Left lung (tissue), 14 donors: ENCODE measurements around the gene LENEP. TPM values are rescaled to one million over a fixed set of nuclear protein-coding genes. Genes with fewer than 3 reads are reported as not detected.

Source experiments
- ATAC-seq: fragments of 200-7000 bp; cut with Tn5 transposase; one replicate; pipeline ENCODE4 v1.9.1; 2020; ENCODE audit warnings: moderate library complexity
- DNase-seq, 4 donors: peaks; one replicate each; pipeline ENCODE4 v3.0.0-alpha.2; 2013 to 2020
- H3K27ac ChIP-seq, 2 donors: fragments of 200-600 bp; sonication (generic) in 1 of 2; one replicate each; pipeline versions ENCODE4 v1.5.0 to v1.8.0; 2020 to 2021
- H3K27me3 ChIP-seq, 2 donors: fragments of 200-600 bp; sonication (generic) in 1 of 2; one replicate each; pipeline versions ENCODE4 v1.5.0 to v1.8.0; 2020 to 2021
- H3K36me3 ChIP-seq, 2 donors: fragments of 200-600 bp; sonication (generic) in 1 of 2; one replicate each; pipeline versions ENCODE4 v1.5.0 to v1.8.0; 2020 to 2021
- H3K4me1 ChIP-seq, 2 donors: fragments of 200-600 bp; one replicate each; pipeline ENCODE4 v1.8.0; 2021
- H3K4me3 ChIP-seq, 2 donors: fragments of 200-600 bp; sonication (generic) in 1 of 2; one replicate each; pipeline versions ENCODE4 v1.5.0 to v1.8.0; 2020 to 2021; ENCODE audit warnings: mild to moderate bottlenecking in 1 of 2
- H3K9me3 ChIP-seq, 2 donors: fragments of 200-600 bp; sonication (generic) in 1 of 2; one replicate each; pipeline versions ENCODE4 v1.5.0 to v1.8.0; 2020 to 2021
- intact Hi-C, 2 donors: fragments of 100-400 bp; cut with DNase I; formaldehyde crosslinking; loops; one replicate each; pipeline versions ENCODE4 v1.11.2 to v1.14.2; 2022
- long read RNA-seq, 12 donors: library from polyadenylated mRNA in 2 of 12; unstranded in 2 of 12; transcript quantifications; one replicate each; pipeline ENCODE4 v2.0.0 and lab custom pipeline, GENCODE V29; 2019 to 2026
- polyA plus RNA-seq, 6 donors: library from polyadenylated mRNA; unstranded; fragments of 120-200 nt; gene quantifications; one replicate each; pipeline ENCODE4 v1.2.1, GENCODE V29; 2013; ENCODE audit not compliant: insufficient read length in 6 of 6
- total RNA-seq, 2 donors: library from RNA; stranded (reverse); fragmentation: NEBNext Ultra II Directional; extraction: Animal tissue kit (Norgen Biotek cat#: 25700); gene quantifications; one replicate each; pipeline ENCODE4 v1.2.1, GENCODE V29; 2021
- TF ChIP-seq, protein P1 (sequence below), 2 donors: fragments of 200-600 bp; sonication (generic) in 1 of 2; IDR thresholded peaks; one replicate each; pipeline versions ENCODE4 v1.5.0 to v1.8.0; 2021; ENCODE audit warnings: antibody characterized with exemption in 2 of 2
- donor health status: DM: no; HTN: yes; CAD: no.
- donor health status: DM: no; HTN: no; CAD: no.

The LENEP gene, protein sequence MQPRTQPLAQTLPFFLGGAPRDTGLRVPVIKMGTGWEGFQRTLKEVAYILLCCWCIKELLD
- total RNA-seq: under 1 TPM in 1 of 2 donors, not detected in 1; 0.52 TPM
- polyA plus RNA-seq: 1 to 10 TPM in 3 of 6 donors, under 1 TPM in 3; 0.64 to 1.8 (median 0.92) TPM
- long read RNA-seq, donor 1, partial matches to known transcripts: 0 of 1 reads
- long read RNA-seq, donor 1, other reads (novel, unspliced or antisense): 0 of 1 reads
- long read RNA-seq, donor 2, partial matches to known transcripts: 0 of 1 reads
- long read RNA-seq, donor 2, other reads (novel, unspliced or antisense): 0 of 1 reads
- long read RNA-seq, donor 3: 0 reads
- long read RNA-seq, donor 4: 0 reads
- long read RNA-seq, donor 5: 0 reads
- long read RNA-seq, donor 6: 0 reads
- long read RNA-seq, donor 7: 0 reads
- long read RNA-seq, donor 8: 0 reads
- long read RNA-seq, donor 9: 0 reads
- long read RNA-seq, donor 10: 0 reads
- long read RNA-seq, donor 11: 0 reads
- long read RNA-seq, donor 12, partial matches to known transcripts: 0 of 1 reads
- long read RNA-seq, donor 12, other reads (novel, unspliced or antisense): 0 of 1 reads

DNA sequence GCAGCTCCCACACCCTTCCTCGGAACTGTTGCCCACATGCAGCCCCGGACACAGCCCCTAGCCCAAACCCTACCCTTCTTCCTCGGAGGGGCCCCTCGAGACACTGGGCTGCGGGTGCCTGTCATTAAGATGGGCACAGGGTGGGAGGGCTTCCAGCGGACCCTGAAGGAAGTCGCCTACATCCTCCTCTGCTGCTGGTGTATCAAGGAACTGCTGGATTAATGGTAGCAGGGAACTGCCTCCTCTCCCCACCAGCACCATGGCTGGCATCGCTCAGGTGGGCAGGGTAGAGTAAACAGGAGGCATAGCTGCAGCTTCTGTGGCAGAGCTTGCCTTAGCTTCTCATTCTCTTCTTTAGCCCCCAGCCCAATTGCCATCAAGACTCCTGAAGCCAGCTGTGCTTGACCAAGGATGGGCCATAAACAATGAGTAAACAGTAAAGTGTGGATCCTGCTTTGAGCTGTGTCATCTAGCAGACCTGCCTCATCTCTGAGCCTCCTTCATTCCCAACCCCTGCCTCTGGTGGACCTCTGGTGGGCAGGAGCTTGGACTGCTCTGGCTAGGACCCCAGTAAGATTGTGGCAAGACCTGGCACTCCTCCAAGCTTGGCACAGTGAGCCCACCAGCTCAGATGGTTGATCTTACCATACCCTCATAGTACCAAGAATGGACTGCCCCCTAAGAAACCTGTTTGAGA, at the start of gene LENEP:
LENEP (plus strand) TSS at position 15 of the 697 bp plus-strand sequence; CDS start at position 37, 22 bp downstream.
- Histone ChIP-seq H3K4me1 (peaks cover under 1 to 26% of the 10 kb centered on the region in 2 donors), H3K4me3 (no peak within 1 kb of the TSS), H3K27me3 (no peaks in the 10 kb centered on the region), H3K36me3 (peaks cover 0 to 31% of the 10 kb centered on the region in 2 donors), H3K27ac (no peak within 1 kb of the TSS), H3K9me3 (no peaks in the 10 kb centered on the region)
- ATAC-seq (no peak), DNase-seq (peak in 1 of 4 donors; percentile 26)
- intact Hi-C loops: no loop called here
- TF ChIP-seq, protein P1, sequence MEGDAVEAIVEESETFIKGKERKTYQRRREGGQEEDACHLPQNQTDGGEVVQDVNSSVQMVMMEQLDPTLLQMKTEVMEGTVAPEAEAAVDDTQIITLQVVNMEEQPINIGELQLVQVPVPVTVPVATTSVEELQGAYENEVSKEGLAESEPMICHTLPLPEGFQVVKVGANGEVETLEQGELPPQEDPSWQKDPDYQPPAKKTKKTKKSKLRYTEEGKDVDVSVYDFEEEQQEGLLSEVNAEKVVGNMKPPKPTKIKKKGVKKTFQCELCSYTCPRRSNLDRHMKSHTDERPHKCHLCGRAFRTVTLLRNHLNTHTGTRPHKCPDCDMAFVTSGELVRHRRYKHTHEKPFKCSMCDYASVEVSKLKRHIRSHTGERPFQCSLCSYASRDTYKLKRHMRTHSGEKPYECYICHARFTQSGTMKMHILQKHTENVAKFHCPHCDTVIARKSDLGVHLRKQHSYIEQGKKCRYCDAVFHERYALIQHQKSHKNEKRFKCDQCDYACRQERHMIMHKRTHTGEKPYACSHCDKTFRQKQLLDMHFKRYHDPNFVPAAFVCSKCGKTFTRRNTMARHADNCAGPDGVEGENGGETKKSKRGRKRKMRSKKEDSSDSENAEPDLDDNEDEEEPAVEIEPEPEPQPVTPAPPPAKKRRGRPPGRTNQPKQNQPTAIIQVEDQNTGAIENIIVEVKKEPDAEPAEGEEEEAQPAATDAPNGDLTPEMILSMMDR (IDR thresholded peaks at IDR 0.05): no peak

DNA sequence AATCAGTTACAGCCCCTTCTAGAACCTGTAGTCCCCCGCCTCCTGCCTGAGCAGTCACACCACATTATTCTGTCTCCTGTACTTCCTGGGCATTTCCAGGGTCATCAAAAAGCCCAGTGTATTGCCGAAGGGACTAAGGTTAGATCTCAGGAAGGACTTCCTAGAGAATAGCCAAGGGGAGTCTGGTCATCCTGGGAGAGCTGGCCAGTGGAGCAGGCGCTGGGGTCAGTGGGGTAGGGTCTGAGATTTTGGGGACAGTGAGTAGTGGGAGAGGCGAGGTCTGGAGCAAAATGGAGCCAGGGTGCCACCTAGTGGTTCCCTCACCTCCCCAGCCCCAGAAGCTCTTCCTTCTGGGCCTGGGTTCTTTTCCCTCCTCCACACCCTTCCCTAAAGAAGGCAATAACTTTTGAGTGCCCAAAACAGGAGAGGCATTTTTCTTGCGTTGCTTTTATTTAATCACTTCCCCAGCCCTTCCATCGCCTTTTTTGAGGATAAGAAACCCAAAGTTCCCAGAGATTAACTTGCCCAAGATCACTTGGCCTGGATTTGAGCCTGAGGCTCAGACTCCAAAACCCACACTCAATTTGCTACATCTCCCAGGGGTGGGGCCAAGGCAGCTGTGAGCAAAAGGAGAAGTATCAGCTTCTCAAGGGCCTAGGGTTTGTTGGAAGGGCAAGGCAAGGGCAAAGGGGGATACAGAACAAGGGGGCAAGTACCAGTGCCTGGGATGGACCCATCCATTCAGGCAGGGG, 49.6 kb upstream of the LENEP start:
- H3K36me3 ChIP-seq: peaks cover 0 to 37% of the 10 kb centered on the region in 2 donors
- no peaks in the 10 kb centered on the region for H3K9me3 ChIP-seq
- intact Hi-C loops: no loop called here
- ATAC-seq (peak; percentile 61), DNase-seq (peak in 1 of 4 donors; percentile 48)
- H3K4me1 ChIP-seq: peaks cover 12 to 32% of the 10 kb centered on the region in 2 donors
- TF ChIP-seq, protein P1 (IDR thresholded peaks at IDR 0.05): peak; percentile 58 to 74
- no peak overlapping the region for H3K4me3 ChIP-seq
- H3K27ac ChIP-seq: peak overlapping the region in 1 of 2 donors; percentile 28
- H3K27me3 ChIP-seq: no peaks in the 10 kb centered on the region

DNA sequence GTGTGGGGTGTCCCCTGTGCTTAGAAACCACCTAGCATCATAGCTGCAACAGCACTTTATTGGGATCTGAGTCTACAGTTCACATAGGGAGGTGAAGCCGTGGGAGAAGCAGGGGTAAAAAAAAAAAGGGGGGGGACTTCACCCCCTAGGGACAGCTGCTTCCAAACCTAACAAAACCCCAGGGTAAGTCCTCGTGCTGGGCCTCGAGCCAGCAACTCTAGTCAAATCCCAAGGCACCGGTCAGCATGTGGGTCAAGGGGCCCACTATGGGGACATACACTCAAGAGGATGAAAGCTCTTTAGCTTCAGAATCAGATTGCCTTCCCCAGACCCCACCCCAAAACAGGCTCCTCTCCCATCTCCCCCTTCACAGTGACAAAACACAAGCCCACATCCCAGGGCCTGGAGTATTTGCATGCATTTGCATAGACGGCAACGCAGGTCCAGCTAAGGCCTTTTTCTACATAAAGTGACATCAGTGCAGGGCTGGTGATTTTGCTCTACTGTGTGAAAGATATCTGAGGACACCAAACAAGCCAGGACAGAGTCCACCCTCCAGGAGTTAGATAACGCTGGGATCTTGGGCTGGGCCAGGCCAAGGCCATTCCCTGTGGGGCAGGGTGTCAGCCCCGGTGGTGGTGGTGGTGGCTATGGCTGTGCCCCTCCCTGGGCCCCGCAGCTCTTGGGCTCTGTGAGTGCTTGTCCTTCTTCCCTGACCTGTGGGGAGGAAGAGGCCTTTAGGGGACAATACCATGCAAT, 48.8 kb upstream of the LENEP start:
- H3K9me3 ChIP-seq: no peaks in the 10 kb centered on the region
- peaks cover 12 to 32% of the 10 kb centered on the region in 2 donors for H3K4me1 ChIP-seq
- ATAC-seq (no peak), DNase-seq (no peak)
- peaks cover 0 to 37% of the 10 kb centered on the region in 2 donors for H3K36me3 ChIP-seq
- no peaks in the 10 kb centered on the region for H3K27me3 ChIP-seq
- intact Hi-C loops: no loop called here
- TF ChIP-seq, protein P1 (IDR thresholded peaks at IDR 0.05): no peak
- peak overlapping the region in 1 of 2 donors; percentile 28 for H3K27ac ChIP-seq
- no peak overlapping the region for H3K4me3 ChIP-seq

DNA sequence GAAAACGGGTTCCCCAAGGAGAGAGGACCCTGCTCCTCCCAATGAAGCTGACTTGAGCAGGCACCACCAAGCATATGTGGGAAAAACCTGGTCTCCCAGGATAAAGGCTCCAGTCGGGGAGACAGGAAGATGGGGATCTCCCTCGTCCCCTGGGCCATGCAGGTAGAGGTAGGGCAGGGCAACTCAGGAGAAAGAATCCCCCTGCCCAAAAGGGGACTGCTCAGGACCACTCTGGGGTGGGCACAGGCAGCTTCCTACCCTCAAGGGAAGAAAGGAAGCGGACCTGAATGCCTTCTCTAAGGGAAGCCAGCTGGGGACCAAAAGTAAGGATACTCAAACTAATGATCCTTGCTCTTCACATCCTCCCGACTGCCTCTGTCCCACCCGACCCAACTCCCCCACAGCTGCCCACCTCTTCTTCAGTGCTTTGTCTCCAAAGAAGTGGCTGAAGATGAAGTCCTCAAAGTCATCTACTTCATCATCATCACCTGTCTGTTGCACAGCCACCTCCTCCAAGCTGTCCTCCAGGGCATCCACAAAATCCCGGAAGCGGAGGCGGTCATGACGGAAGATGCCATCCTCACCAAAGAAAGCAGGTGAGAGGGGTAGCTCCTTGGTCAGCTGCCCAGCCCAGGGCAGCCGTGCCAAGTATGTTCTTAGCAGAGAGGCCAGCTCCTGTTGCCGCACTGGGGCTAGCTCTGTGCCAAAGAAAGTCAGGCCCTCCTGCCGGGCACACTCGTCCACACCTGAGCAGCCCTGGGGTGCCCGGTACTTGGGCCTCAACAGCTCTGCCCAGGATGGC, 48.0 kb upstream of the LENEP start:
- H3K9me3 ChIP-seq: no peaks in the 10 kb centered on the region
- TF ChIP-seq, protein P1 (IDR thresholded peaks at IDR 0.05): no peak
- H3K4me1 ChIP-seq: peaks cover 12 to 32% of the 10 kb centered on the region in 2 donors
- H3K27me3 ChIP-seq: no peaks in the 10 kb centered on the region
- intact Hi-C loops: no loop called here
- ATAC-seq (no peak), DNase-seq (no peak)
- peaks cover 0 to 43% of the 10 kb centered on the region in 2 donors for H3K36me3 ChIP-seq
- H3K4me3 ChIP-seq: no peak overlapping the region
- no peak overlapping the region for H3K27ac ChIP-seq
